Left ventricle myocardium inferior (tissue), 1 donor: ENCODE measurements around the gene VWA8. TPM values are rescaled to one million over a fixed set of nuclear protein-coding genes. Genes with fewer than 3 reads are reported as not detected.
A peak's percentile ranks its signal among the peaks of the same experiment; 100 is the strongest.

Experiments used
- DNase-seq: peaks from one replicate; pipeline ENCODE4 v3.0.0-alpha.2; 2020
- H3K27ac ChIP-seq: fragments of 200-600 bp; replicated peaks from 2 replicates; pipeline ENCODE4 v1.8.0; 2021
- H3K27me3 ChIP-seq: fragments of 200-600 bp; 2 replicates; pipeline ENCODE4 v1.8.0; 2021; ENCODE audit warnings: low read depth
- H3K36me3 ChIP-seq: fragments of 200-600 bp; 2 replicates; pipeline ENCODE4 v1.8.0; 2021
- H3K4me1 ChIP-seq: fragments of 200-600 bp; 2 replicates; pipeline ENCODE4 v1.8.0; 2021
- H3K4me3 ChIP-seq: fragments of 200-600 bp; 2 replicates; pipeline ENCODE4 v1.8.0; 2021; ENCODE audit warnings: mild to moderate bottlenecking, moderate library complexity
- H3K9me3 ChIP-seq: fragments of 200-600 bp; replicated peaks from 2 replicates; pipeline ENCODE4 v1.8.0; 2021
- CTCF ChIP-seq: fragments of 200-600 bp; IDR thresholded peaks from 2 replicates; pipeline ENCODE4 v1.8.0; 2021; ENCODE audit warnings: antibody characterized with exemption, mild to moderate bottlenecking, borderline replicate concordance
- intact Hi-C: fragments of 100-400 bp; cut with micrococcal nuclease; formaldehyde crosslinking; loops from one replicate; pipeline ENCODE4 v1.11.0; 2022
- long read RNA-seq: library from polyadenylated mRNA; unstranded; transcript quantifications from one replicate; pipeline ENCODE4 v2.0.0, GENCODE V29; 2021
- total RNA-seq: library from RNA; stranded (reverse); fragmentation: NEBNext Ultra II Directional; extraction: Animal tissue kit (Norgen Biotek cat#: 25700); gene quantifications from one replicate; pipeline ENCODE4 v1.2.1, GENCODE V29; 2021
- donor health status: DM: no; HTN: yes; CAD: no; lungs with severe emphysema.

The VWA8 gene
- 51.0 TPM for total RNA-seq
- long read RNA-seq, full-length matches to known transcripts, result 8 of 36 reads
- long read RNA-seq, partial matches to known transcripts, result 21 of 36 reads
- long read RNA-seq, other reads (novel, unspliced or antisense), result 7 of 36 reads

GRCh38 chr13:41960637-41961465 is at the start of gene VWA8:
Gene VWA8, minus strand, starts transcription at chr13:41961109. Its CDS starts 94 bp downstream, at chr13:41961015.
- intact Hi-C loops, result no loop called here
- Histone ChIP-seq H3K4me3 (peak within 1 kb of the TSS; percentile 88), H3K4me1 (peaks cover 46% of the 10 kb centered on the region), H3K27ac (peak within 1 kb of the TSS; percentile 95), H3K36me3 (no peaks in the 10 kb centered on the region), H3K27me3 (no peaks in the 10 kb centered on the region), H3K9me3 (no peaks in the 10 kb centered on the region)
- no peak for TF ChIP-seq CTCF
- DNase-seq, result peak; percentile 85

GRCh38 chr13:42009057-42009456 is 48.1 kb upstream of the VWA8 start:
- intact Hi-C loops, result no loop called here
- Histone ChIP-seq H3K27me3 (no peaks in the 10 kb centered on the region), H3K4me3 (no peak overlapping the region), H3K36me3 (no peaks in the 10 kb centered on the region), H3K9me3 (no peaks in the 10 kb centered on the region), H3K27ac (no peak overlapping the region), H3K4me1 (peaks cover 8% of the 10 kb centered on the region)
- TF ChIP-seq CTCF, result no peak
- DNase-seq, result no peak

GRCh38 chr13:42007844-42008243 is 46.9 kb upstream of the VWA8 start:
- TF ChIP-seq CTCF, result no peak
- H3K4me1 ChIP-seq, result peaks cover 8% of the 10 kb centered on the region
- intact Hi-C loops, result no loop called here

GRCh38 chr13:42002066-42002465 is 41.2 kb upstream of the VWA8 start:
- Histone ChIP-seq H3K27me3 (no peaks in the 10 kb centered on the region), H3K36me3 (no peaks in the 10 kb centered on the region), H3K9me3 (no peaks in the 10 kb centered on the region), H3K4me1 (no peaks in the 10 kb centered on the region), H3K4me3 (no peak overlapping the region), H3K27ac (no peak overlapping the region)
- no peak for DNase-seq
- TF ChIP-seq CTCF, result no peak
- intact Hi-C loops, result no loop called here

More at GRCh38 chr13:42007844-42008243, 46.9 kb upstream of the VWA8 start:
- H3K9me3 ChIP-seq, result no peaks in the 10 kb centered on the region
- H3K36me3 ChIP-seq, result no peaks in the 10 kb centered on the region
- H3K27me3 ChIP-seq, result no peaks in the 10 kb centered on the region
- no peak for DNase-seq
- no peak overlapping the region for H3K4me3 ChIP-seq
- H3K27ac ChIP-seq, result no peak overlapping the region

GRCh38 chr13:42001580-42001979 is 40.7 kb upstream of the VWA8 start:
- no peak for DNase-seq
- intact Hi-C loops, result no loop called here
- H3K4me1 ChIP-seq, result no peaks in the 10 kb centered on the region
- no peak overlapping the region for H3K27ac ChIP-seq
- TF ChIP-seq CTCF, result no peak
- H3K4me3 ChIP-seq, result no peak overlapping the region
- H3K27me3 ChIP-seq, result no peaks in the 10 kb centered on the region
- H3K9me3 ChIP-seq, result no peaks in the 10 kb centered on the region
- H3K36me3 ChIP-seq, result no peaks in the 10 kb centered on the region
